HG02571 (cell line): ENCODE results near the gene CCL17.
"Not testable (repeated sequence)": the region's sequence is repeated elsewhere in the genome, so short reads cannot be mapped to it uniquely, and the experiment has no call there.

Source experiments
- ATAC-seq: cut with Tn5 transposase; IDR thresholded peaks from one replicate; pipeline ENCODE4 v1.9.1; 2021; ENCODE audit warnings: mild to moderate bottlenecking, moderate library complexity; ENCODE audit not compliant: unreplicated experiment

The CCL17 gene

GRCh38 chr16:57427824-57428223, 23.3 kb downstream of the CCL17 start:
- no peak for ATAC-seq

DNA sequence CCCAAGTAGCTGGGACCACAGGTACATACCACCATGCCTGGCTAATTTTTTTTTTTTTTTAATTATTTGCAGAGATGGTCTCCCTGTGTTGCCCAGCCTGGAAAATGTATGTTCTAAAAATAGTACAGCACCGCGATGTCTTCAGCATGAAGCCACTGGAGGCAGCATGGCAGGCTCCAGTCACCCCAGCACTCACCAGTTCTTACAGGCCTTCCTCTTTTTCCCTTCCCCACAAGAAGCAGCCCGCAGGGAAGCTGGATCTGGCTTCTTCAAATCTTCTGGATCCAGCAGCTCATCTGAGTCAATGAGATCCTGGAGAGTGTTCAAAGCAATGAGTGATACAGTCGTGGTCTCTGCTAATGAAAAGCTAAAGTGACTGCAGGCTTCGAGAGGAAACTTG, 26.4 kb downstream of the CCL17 start:
- ATAC-seq, result no peak

DNA sequence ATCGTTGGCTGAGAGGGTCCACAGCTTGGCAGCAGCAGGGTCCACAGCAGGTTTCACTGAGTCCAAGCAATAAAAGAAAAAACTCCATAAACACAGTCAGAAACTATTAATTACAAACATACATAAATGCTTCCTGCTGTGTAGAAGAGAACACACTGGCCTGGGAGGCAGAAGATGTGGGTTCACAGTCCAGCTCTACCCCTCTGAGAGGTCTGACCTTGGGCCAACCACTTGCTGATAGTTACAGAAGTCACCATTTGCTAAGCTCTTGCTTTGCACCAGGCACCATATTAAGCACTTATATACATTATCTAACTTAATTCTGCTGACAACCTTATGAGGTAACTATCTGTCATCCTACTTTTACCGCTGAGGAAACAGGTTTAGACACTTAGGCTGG, 27.9 kb downstream of the CCL17 start:
- ATAC-seq, result no peak

GRCh38 chr16:57432989-57433388, 28.4 kb downstream of the CCL17 start:
- ATAC-seq, result no peak

DNA sequence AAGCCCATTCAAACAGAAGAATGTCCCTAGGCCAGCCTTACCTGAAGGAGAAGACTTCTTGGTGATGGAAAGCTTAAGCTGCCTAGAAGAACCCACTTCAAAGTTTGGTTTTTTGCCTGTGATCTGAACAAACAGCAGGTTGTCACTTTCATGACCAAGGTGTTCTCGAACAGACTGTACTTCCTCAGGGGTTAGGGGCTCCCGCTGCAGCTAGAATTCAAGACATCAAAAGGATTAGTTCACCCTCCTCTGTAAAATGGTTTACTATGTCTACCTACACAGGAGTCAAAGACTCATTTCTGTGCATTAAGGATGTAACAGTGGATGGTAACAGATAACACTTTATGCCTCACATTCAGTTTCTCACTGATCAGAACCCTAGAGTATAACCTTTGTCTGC, 29.4 kb downstream of the CCL17 start:
- ATAC-seq, result no peak

GRCh38 chr16:57435838-57436237, 31.3 kb downstream of the CCL17 start:
- no peak for ATAC-seq

DNA sequence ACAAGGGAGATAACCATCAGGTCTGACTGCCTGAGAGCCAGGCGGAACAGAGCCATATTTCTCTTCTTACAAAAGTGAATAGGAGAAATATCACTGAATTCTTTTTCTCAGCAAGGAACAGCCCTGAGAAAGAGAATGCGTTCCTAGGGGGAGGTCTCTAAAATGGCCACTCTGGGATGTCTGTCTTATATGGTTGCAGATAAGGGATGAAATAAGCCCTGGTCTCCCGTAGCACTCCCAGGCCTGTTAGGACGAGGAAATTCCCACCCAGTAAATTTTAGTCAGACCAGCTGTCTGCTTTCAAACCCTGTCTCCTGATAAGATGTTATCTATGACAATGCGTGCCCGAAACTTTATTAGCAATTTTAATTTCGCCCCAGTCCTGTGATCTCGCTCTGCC, 35.4 kb downstream of the CCL17 start:
- ATAC-seq, result not testable (repeated sequence)

DNA sequence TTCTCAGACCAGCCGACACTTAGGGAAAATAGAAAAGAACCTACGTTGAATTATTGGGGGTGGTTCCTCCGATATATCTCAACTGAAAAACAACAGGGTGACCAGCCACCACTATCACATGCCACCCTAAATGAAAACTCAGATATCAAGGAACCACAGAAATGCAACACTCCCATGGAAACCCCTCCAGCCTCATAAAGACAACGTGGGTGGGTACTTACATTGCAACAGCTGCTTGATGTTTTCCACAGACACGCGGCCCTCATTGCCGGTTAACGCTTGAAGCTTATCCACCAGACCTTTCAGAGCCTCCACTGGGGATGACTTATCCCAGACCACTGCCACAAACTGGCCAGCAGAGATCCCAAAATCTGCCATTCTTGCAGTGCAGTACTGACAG, 36.0 kb downstream of the CCL17 start:
- not testable (repeated sequence) for ATAC-seq

DNA sequence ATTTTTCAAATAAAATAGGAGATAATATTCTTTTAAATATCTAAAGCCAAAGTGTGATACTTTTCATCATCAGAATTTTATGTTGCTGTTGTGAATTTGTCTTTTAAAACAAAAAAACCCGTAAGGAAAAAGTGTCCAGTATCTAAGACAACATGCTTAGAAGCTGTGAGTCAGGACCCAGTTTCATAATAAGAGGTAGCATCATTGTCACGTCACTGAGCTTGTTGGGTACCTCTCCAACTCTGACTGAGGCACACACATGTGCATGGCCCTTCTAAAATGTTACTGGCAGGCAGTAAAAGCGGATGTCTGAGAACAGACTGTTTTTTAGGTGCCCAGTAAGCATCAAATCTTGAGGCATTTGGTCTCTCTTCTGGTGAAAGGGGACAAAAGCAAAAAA, 40.1 kb downstream of the CCL17 start:
- ATAC-seq, result no peak

DNA sequence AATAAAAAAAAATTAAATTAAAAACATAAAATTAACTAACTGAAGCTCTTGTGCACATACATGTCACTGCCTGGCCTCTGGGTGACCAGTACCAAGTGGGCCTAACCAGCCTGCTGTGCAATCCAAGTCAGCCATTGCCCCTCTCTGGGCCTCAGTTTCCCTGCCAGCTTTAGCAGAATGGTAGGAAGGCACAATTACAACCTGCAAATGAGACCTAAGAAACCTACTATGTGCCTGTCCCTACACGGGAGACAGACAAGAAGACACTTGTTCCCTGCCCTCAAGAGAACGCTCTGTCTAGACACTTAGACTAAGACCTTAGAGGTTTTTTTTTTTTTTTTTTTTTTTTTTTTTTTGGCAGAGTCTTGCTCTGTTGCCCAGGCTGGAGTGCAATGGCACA, 40.9 kb downstream of the CCL17 start:
- ATAC-seq, result no peak

DNA sequence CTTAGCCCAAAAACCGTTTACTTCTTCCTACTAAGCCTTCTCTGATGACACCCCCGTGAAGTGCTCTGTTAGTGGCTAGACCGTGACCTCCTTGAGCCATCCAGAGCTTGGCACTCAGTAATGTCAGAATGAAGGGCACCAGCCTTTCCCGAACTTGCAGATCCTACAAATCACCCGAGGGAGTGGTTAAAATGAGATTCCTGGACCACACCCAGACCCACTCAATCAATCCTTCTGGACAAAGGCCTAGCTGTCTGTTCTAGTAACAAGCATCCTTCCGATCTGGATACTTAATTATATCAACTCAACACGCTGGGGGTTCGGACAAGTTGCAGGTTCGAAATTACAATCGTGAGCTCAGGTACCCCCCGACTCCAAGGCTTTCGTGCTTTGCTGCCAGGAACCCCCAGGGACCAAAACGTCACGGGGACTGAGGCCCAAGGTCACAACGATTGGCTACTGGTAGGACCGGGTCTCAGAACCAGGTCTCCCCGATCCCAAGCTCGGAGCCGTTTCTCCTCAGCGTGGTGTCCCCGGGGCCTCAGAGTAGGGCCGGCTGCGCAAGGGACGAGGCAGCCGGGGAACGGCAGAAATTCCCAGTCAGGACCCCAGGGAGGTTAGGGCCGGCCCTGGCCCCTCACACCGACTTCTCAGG, 42.1 kb downstream of the CCL17 start:
- ATAC-seq, result peak; percentile 32

- peak; percentile 97 for ATAC-seq
These were observed 42.8 kb downstream of the CCL17 start, which contains the start of the genes CIAPIN1 and COQ9 for GRCh38 chr16:57447186-57447962. Gene CIAPIN1 (minus strand): TSS chr16:57447385. CDS start chr16:57440928, 6,457 bp downstream. Gene COQ9 (plus strand): TSS chr16:57447479. CDS start chr16:57447506, 27 bp downstream.

DNA sequence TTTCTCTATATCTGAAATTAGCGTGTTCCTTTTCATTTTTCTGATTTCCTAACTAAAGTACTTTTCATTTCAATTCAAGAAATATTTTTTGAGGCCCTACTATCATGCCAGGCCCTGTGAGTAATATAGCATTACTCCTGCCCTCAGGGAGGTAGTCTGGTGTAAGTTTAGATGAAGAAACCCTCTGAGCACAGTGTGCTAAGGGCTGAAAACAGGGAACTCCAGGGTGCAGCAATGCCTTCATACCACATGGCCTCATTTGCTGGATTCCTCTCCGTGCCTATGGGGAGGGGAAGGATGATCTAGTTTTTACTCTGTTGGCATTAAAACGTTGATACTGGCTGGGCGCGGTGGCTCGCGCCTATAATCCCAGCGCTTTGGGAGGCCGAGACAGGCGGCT, 47.5 kb downstream of the CCL17 start:
- ATAC-seq, result no peak

GRCh38 chr16:57462209-57462977, 57.8 kb downstream of the CCL17 start, which contains the start of gene POLR2C:
Gene POLR2C (plus strand): TSS chr16:57462679. CDS start chr16:57462725, 46 bp downstream.
- peak; percentile 91 for ATAC-seq

GRCh38 chr16:57462978-57463362, 58.4 kb downstream of the CCL17 start:
- no peak for ATAC-seq

GRCh38 chr16:57464523-57464922, 60.0 kb downstream of the CCL17 start:
- no peak for ATAC-seq
